Parathyroid adenoma (tissue), 2 donors: ENCODE results near the gene POLE.

Experiments
- H2AFZ ChIP-seq: fragments of 300-600 bp; sonication (generic); one replicate; pipeline ENCODE4 v1.7.0; 2017; ENCODE audit warnings: antibody characterized with exemption, mild to moderate bottlenecking
- H3K27ac ChIP-seq: fragments of 300-600 bp; sonication (generic); one replicate; pipeline ENCODE4 v1.7.0; 2017
- H3K27me3 ChIP-seq: fragments of 300-600 bp; sonication (generic); one replicate; pipeline ENCODE4 v1.7.0; 2017; ENCODE audit warnings: low read length; ENCODE audit not compliant: control insufficient read depth, insufficient read depth
- H3K36me3 ChIP-seq: fragments of 300-600 bp; sonication (generic); one replicate; pipeline ENCODE4 v1.7.0; 2017; ENCODE audit warnings: low read length; ENCODE audit not compliant: control insufficient read depth, insufficient read depth
- H3K4me1 ChIP-seq: fragments of 300-600 bp; sonication (generic); one replicate; pipeline ENCODE4 v1.7.0; 2017; ENCODE audit warnings: control low read depth
- H3K4me2 ChIP-seq: fragments of 300-600 bp; sonication (generic); one replicate; pipeline ENCODE4 v1.7.0; 2017; ENCODE audit warnings: low read length
- H3K4me3 ChIP-seq: fragments of 300-600 bp; sonication (generic); one replicate; pipeline ENCODE4 v1.7.0; 2017; ENCODE audit warnings: low read depth, low read length
- H3K79me2 ChIP-seq: fragments of 300-600 bp; sonication (generic); one replicate; pipeline ENCODE4 v1.7.0; 2017; ENCODE audit warnings: control low read depth
- H3K9ac ChIP-seq: fragments of 300-600 bp; sonication (generic); one replicate; pipeline ENCODE4 v1.7.0; 2017; ENCODE audit warnings: mild to moderate bottlenecking
- H3K9me3 ChIP-seq: fragments of 300-600 bp; sonication (generic); one replicate; pipeline ENCODE4 v1.7.0; 2017; ENCODE audit warnings: low read length; ENCODE audit not compliant: control insufficient read depth
- CTCF ChIP-seq: fragments of 300-600 bp; sonication (generic); IDR thresholded peaks from one replicate; pipeline ENCODE4 v1.7.0; 2017; ENCODE audit warnings: antibody characterized with exemption, mild to moderate bottlenecking
- donor health status: primary hyperparathyroidism.

POLE gene

GRCh38 chr12:132723764-132724140 lies 36.6 kb upstream of the POLE start:
- H3K4me2 ChIP-seq, result no peak overlapping the region
- H3K9ac ChIP-seq, result no peak overlapping the region
- no peaks in the 10 kb centered on the region for H3K9me3 ChIP-seq
- no peak overlapping the region for H3K4me3 ChIP-seq
- peaks cover 3% of the 10 kb centered on the region for H3K79me2 ChIP-seq
- TF ChIP-seq CTCF, result no peak
- H3K4me1 ChIP-seq, result no peaks in the 10 kb centered on the region
- no peaks in the 10 kb centered on the region for H3K36me3 ChIP-seq
- no peak overlapping the region for H2AFZ ChIP-seq
- H3K27me3 ChIP-seq, result no peaks in the 10 kb centered on the region
- H3K27ac ChIP-seq, result no peak overlapping the region

GRCh38 chr12:132723015-132723763 lies 36.0 kb upstream of the POLE start:
- peaks cover 3% of the 10 kb centered on the region for H3K79me2 ChIP-seq
- no peak overlapping the region for H3K9ac ChIP-seq
- no peak overlapping the region for H3K4me2 ChIP-seq
- H2AFZ ChIP-seq, result no peak overlapping the region
- no peaks in the 10 kb centered on the region for H3K4me1 ChIP-seq
- no peaks in the 10 kb centered on the region for H3K27me3 ChIP-seq
- no peak overlapping the region for H3K4me3 ChIP-seq
- H3K27ac ChIP-seq, result no peak overlapping the region
- TF ChIP-seq CTCF, result no peak
- H3K36me3 ChIP-seq, result no peaks in the 10 kb centered on the region
- H3K9me3 ChIP-seq, result no peaks in the 10 kb centered on the region

- TF ChIP-seq CTCF, result no peak
- Histone ChIP-seq H3K4me2 (no peak overlapping the region), H2AFZ (no peak overlapping the region), H3K27ac (no peak overlapping the region), H3K79me2 (peaks cover 3% of the 10 kb centered on the region), H3K4me3 (no peak overlapping the region), H3K36me3 (no peaks in the 10 kb centered on the region), H3K4me1 (no peaks in the 10 kb centered on the region), H3K9ac (no peak overlapping the region), H3K9me3 (no peaks in the 10 kb centered on the region), H3K27me3 (no peaks in the 10 kb centered on the region)
Measured at GRCh38 chr12:132720606-132721345, 33.6 kb upstream of the POLE start.

- H3K27ac ChIP-seq, result no peak overlapping the region
- peaks cover 3% of the 10 kb centered on the region for H3K79me2 ChIP-seq
- no peak overlapping the region for H3K9ac ChIP-seq
- H3K27me3 ChIP-seq, result no peaks in the 10 kb centered on the region
- H3K4me3 ChIP-seq, result no peak overlapping the region
- H2AFZ ChIP-seq, result no peak overlapping the region
- no peaks in the 10 kb centered on the region for H3K9me3 ChIP-seq
- H3K36me3 ChIP-seq, result no peaks in the 10 kb centered on the region
- no peaks in the 10 kb centered on the region for H3K4me1 ChIP-seq
- no peak overlapping the region for H3K4me2 ChIP-seq
- no peak for TF ChIP-seq CTCF
Measured at GRCh38 chr12:132719954-132720324, 32.8 kb upstream of the POLE start.
